Measurements from ENCODE around the gene KIAA1958.

GRCh38 chr9:112443636-112444035, 43.0 kb upstream of the KIAA1958 start:
- TF ChIP-seq EZH2 (IDR thresholded peaks at IDR 0.05; ENCODE audit: borderline replicate concordance, low read depth, low read length, poor library complexity, severe bottlenecking) (no peak), CTCF (conservative IDR thresholded peaks at IDR 0.05; ENCODE audit: low read depth, low read length) (no peak)
